NCI-H2171 (cell line): ENCODE data around the gene PRXL2A.
"Not testable (repeated sequence)": the region's sequence is repeated elsewhere in the genome, so short reads cannot be mapped to it uniquely, and the experiment has no call there.

Source experiments
- DNase-seq: peaks from one replicate; lab custom pipeline; 2025; lab: John Stamatoyannopoulos, UW

Gene PRXL2A

DNA sequence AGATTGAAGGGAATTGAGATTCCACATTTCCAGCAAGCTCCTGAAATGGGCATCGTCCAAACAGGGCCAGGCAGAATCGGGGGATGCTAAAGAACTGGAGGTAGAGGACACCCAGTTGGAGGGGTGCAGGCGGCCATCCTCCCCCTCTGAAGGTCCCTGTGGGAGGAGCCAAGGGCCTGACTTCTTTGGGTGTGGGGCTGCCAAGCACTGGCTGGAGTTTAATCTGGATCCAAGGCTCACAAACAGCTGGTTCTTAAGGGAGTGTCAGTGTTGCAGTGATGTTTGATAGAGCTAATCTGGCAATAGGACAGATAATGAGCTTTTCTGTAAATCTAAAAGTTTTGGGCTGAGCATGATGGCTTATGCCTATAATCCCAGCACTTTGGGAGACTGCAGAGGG lies 66.6 kb downstream of the PRXL2A start:
- no peak for DNase-seq

DNA sequence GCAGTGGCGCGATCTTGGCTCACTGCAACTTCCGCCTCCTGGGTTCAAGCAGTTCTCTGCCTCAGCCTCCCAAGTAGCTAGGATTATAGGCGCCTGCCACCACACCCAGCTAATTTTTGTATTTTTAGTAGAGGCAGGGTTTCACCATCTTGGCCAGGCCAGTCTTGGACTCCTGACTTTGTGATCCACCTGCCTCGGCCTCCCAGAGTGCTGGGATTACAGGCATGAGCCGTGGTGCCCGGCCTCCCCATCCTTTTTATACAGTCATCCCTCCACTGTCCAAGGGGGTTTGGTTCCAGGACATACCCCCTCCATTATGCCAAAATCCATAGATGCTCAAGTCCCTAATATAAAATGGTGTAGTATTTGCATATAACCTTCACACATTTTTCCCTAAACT lies 67.3 kb downstream of the PRXL2A start:
- DNase-seq = not testable (repeated sequence)

- DNase-seq = no peak
These were observed 68.3 kb downstream of the PRXL2A start for GRCh38 chr10:80476685-80477084.

DNA sequence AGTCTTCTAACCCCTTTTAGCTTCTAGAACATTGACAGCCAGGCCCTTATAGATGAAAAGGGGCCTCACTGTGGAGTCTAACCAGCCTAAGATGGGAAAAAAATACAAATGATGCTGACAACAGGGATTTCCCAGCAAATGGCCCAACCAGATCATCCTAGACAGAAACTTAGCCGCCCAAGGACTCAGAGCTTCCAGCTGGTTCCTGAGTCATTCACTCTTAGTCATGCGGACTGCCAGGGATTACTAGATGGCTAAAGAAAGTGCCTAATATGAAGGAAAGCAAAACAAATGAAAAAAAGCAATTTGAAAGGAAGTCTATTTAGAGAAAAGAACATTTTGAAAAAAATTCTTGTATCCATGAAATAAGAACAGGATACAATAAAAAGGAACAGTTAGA lies 69.5 kb downstream of the PRXL2A start:
- no peak for DNase-seq

DNA sequence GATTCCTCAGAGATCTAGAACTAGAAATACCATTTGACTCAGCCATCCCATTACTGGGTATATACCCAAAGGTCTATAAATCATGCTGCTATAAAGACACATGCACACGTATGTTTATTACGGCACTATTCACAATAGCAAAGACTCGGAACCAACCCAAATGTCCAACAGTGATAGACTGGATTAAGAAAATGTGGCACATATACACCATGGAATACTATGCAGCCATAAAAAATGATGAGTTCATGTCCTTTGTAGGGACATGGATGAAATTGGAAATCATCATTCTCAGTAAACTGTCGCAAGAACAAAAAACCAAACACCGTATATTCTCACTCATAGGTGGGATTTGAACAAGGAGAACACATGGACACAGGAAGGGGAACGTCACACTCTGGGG lies 72.0 kb downstream of the PRXL2A start:
- not testable (repeated sequence) for DNase-seq

DNA sequence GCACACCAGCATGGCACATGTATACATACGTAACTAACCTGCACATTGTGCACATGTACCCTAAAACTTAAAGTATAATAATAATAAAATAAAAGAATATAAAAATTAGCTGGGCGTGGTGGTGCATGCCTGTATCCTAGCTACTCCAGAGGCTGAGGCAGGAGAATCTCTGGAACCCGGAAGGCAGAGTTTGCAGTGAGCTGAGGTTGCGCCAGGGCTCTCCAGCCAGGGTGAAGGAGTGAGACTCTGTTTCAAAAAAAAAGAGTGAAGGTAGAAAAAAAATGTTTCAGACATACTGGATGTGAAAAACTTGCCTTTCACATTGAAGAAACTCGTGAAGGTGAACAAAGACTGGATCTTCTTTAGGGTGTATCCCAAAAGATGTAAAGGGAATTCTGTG lies 72.5 kb downstream of the PRXL2A start:
- no peak for DNase-seq

DNA sequence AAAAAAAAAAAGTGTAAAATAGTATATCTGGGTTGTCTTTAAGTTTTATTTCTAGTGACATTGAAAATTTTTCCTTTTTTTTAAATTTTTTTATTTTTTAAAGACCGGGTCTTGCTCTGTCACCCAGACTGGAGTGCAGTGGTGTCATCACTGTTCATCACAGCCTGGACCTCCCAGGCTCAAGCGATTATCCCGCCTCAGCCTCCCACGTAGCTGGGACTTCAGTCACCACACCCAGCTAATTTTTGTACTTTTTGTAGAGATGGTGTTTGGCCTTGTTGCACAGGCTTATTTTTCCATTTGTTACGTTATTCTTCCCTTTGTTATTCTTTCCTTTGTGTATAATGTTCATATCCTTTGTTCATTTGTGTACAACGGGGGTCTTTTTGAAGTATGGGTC lies 75.9 kb downstream of the PRXL2A start:
- DNase-seq = no peak

GRCh38 chr10:80484676-80485075 lies 76.3 kb downstream of the PRXL2A start:
- no peak for DNase-seq

DNA sequence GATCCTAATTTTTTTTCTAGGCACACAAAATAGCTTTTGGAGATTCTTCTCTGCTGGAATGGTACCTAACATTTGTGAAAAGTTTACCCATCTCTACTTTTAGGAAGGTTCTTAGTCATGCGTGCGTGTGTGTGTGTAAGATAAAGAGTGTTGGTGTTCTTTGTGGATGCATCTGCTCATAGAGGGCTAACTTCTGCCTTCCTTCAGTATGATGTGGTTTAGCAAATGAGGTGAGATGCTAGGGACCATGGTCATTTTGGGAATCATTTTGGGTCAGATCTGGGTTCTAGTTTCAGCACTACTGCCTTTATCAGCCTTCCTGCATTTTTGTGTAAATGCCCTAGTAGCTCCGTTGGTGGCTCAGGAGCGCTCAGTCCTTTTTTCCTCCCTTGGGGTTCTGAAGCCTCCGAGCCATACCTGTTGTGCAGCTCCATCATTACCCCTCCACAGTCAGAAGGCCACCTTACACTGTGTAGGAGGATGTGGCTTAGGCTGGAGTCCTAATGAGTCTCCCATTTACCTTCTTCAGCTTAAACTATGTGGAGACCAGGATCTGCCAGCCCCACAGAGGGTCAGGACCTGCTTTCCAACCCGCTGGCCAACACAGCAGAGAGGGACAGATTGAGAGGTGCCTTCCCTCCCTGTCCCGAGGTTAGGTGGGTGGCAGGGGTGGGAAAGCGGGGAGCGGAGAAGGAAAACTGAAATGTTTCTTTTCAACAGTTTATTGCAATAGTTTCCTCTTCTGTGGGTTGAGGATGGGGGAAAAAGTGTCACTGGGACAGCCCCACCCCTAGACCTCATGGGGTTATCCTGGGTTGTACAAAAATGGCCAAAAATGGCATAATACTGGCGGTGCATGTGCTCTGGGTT lies 77.0 kb downstream of the PRXL2A start:
- DNase-seq = no peak

- DNase-seq = no peak
These were observed 77.8 kb downstream of the PRXL2A start for GRCh38 chr10:80485946-80486764.
